ENCODE data around the gene CDH23. TPM values are rescaled to one million over a fixed set of nuclear protein-coding genes. Genes with fewer than 3 reads are reported as not detected.

The CDH23 gene
- total RNA-seq, 1 donor = 0.36 TPM

DNA sequence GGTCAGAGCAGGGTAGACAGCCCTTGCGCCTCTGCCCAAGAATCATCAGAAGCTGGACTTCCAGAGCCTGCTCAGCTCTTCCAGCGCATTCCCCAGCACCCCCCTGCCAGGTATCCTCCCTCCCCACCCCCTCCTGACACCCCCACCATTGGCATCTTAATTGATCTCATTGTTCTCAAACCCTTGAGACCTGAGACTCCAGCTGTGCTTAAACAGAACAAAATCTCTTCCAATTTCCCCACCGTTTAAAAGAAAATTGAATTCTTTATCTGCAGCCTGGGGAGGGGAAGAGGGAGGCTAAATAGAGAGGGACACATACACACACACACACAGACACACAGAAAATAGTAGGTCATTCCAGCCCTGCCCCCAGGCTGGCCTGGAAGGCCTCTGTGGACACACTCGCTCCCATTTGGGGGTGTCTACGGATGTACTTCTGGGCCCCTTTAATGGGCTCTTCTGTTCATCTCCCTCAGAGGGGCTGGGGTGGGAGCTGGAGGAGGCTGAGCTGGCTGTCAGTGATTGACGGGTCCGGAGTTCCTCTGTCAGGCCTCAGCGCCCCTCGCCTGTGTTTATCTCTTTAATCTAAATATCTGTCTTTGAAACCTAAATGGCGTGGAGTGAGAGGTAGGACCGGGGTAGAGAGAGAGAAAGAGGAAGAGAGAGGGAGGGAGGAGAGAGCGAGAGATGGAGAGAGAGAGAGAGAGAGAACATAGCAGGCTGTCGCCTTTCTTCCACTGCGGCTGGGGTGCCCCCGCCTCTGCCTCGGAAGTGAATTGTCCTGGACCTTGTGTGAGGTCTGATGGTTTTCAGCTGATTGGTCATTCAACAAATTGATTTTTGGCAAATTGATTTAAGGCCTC lies 261.1 kb downstream of the CDH23 start:
- H3K4me2 ChIP-seq (ENCODE audit: insufficient read depth, low read length) = no peak overlapping the region
- H3K9me3 ChIP-seq (ENCODE audit: low read depth, low read length) = no peaks in the 10 kb centered on the region
- no peak overlapping the region for H2AFZ ChIP-seq (ENCODE audit: low read length)
- H3K79me2 ChIP-seq (ENCODE audit: insufficient read depth, low read length) = no peaks in the 10 kb centered on the region
- H4K20me1 ChIP-seq (ENCODE audit: insufficient read depth, low read length) = no peaks in the 10 kb centered on the region
- TF ChIP-seq, protein P1, sequence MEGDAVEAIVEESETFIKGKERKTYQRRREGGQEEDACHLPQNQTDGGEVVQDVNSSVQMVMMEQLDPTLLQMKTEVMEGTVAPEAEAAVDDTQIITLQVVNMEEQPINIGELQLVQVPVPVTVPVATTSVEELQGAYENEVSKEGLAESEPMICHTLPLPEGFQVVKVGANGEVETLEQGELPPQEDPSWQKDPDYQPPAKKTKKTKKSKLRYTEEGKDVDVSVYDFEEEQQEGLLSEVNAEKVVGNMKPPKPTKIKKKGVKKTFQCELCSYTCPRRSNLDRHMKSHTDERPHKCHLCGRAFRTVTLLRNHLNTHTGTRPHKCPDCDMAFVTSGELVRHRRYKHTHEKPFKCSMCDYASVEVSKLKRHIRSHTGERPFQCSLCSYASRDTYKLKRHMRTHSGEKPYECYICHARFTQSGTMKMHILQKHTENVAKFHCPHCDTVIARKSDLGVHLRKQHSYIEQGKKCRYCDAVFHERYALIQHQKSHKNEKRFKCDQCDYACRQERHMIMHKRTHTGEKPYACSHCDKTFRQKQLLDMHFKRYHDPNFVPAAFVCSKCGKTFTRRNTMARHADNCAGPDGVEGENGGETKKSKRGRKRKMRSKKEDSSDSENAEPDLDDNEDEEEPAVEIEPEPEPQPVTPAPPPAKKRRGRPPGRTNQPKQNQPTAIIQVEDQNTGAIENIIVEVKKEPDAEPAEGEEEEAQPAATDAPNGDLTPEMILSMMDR (IDR thresholded peaks at IDR 0.05; ENCODE audit: extremely low read depth, low read depth, low read length) = no peak
- DNase-seq (ENCODE audit: insufficient read length, low spot score, missing footprints) = no peak
- no peaks in the 10 kb centered on the region for H3K4me1 ChIP-seq (ENCODE audit: insufficient read depth, low read length)
- no peak overlapping the region for H3K4me3 ChIP-seq (ENCODE audit: insufficient read depth, low read length)
- H3K27ac ChIP-seq (ENCODE audit: low read depth, low read length) = no peak overlapping the region
- H3K36me3 ChIP-seq (ENCODE audit: insufficient read depth, low read length) = no peaks in the 10 kb centered on the region
- H3K27me3 ChIP-seq (ENCODE audit: insufficient read depth, low read length) = peaks cover 10% of the 10 kb centered on the region

DNA sequence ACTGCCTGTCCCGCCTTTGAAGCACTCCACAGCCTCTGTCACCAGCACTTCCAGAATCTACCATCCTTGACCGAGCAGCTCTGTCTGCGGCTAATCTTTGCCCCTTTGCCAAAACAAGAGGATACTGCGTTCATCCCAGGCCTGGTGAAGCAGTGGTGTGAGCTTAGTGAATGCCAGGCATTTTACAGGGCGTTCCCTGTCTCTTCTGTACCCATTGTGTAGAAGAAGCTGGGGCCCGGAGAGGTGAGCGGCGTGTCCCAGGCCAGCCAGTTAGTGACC lies 261.7 kb downstream of the CDH23 start:
- H3K9me3 ChIP-seq (ENCODE audit: low read depth, low read length) = no peaks in the 10 kb centered on the region
- H3K4me3 ChIP-seq (ENCODE audit: insufficient read depth, low read length) = no peak overlapping the region
- no peaks in the 10 kb centered on the region for H3K79me2 ChIP-seq (ENCODE audit: insufficient read depth, low read length)
- peaks cover 7% of the 10 kb centered on the region for H3K27me3 ChIP-seq (ENCODE audit: insufficient read depth, low read length)
- TF ChIP-seq, protein P1 (IDR thresholded peaks at IDR 0.05; ENCODE audit: extremely low read depth, low read depth, low read length) = no peak
- no peaks in the 10 kb centered on the region for H3K4me1 ChIP-seq (ENCODE audit: insufficient read depth, low read length)
- no peaks in the 10 kb centered on the region for H4K20me1 ChIP-seq (ENCODE audit: insufficient read depth, low read length)
- H3K36me3 ChIP-seq (ENCODE audit: insufficient read depth, low read length) = no peaks in the 10 kb centered on the region
- no peak overlapping the region for H2AFZ ChIP-seq (ENCODE audit: low read length)
- no peak for DNase-seq (ENCODE audit: insufficient read length, low spot score, missing footprints)
- H3K27ac ChIP-seq (ENCODE audit: low read depth, low read length) = no peak overlapping the region
- H3K4me2 ChIP-seq (ENCODE audit: insufficient read depth, low read length) = no peak overlapping the region

DNA sequence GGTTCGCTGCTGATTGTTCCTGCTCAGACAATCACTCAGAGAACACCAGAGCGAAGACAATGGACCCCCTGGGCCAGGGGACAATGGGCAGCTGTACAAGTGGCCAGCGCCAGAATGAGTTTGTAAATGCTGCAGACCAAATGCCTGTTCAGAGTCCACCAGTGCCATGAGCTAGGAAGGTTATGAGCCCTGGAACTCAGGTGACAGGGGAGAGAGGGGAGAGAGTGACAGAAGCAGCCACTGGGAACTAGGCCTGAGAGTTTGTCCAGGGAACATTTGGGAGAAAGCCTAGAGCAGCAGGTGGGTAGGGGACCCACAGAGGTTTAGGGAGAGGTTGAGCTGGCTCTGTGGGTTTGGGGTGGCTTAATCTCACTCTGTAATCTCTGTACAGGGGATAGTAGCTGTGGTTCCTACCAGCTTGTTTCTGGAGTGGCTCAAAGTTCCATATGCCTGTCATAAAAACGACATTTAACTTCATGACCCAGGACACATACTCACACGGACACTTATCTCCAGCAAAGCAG lies 262.5 kb downstream of the CDH23 start:
- TF ChIP-seq, protein P1 (IDR thresholded peaks at IDR 0.05; ENCODE audit: extremely low read depth, low read depth, low read length) = no peak
- peaks cover 7% of the 10 kb centered on the region for H3K27me3 ChIP-seq (ENCODE audit: insufficient read depth, low read length)
- no peaks in the 10 kb centered on the region for H3K9me3 ChIP-seq (ENCODE audit: low read depth, low read length)
- H3K4me3 ChIP-seq (ENCODE audit: insufficient read depth, low read length) = no peak overlapping the region
- DNase-seq (ENCODE audit: insufficient read length, low spot score, missing footprints) = no peak
- no peak overlapping the region for H3K27ac ChIP-seq (ENCODE audit: low read depth, low read length)
- H3K79me2 ChIP-seq (ENCODE audit: insufficient read depth, low read length) = no peaks in the 10 kb centered on the region
- no peaks in the 10 kb centered on the region for H3K4me1 ChIP-seq (ENCODE audit: insufficient read depth, low read length)
- H3K4me2 ChIP-seq (ENCODE audit: insufficient read depth, low read length) = no peak overlapping the region
- H4K20me1 ChIP-seq (ENCODE audit: insufficient read depth, low read length) = no peaks in the 10 kb centered on the region
- H2AFZ ChIP-seq (ENCODE audit: low read length) = no peak overlapping the region
- H3K36me3 ChIP-seq (ENCODE audit: insufficient read depth, low read length) = no peaks in the 10 kb centered on the region

DNA sequence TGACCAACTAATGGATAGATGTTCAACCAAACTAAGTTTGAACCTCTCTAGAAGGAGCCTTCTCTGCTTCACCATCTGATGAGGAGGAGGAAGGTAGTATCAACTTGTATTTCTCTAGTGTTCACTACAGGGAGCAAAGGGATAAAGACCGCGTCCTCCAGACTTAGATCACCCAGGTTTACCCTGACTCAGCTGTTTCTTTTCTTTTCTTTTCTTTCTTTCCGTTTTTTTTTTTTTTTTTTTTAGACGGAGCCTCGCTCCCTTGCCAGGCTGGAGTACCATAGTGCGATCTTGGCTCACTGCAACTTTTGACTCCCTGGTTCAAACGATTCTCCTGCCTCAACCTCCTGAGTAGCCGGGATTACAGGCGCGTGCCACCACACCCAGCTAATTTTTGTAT lies 263.0 kb downstream of the CDH23 start:
- Histone ChIP-seq H3K27ac (ENCODE audit: low read depth, low read length) (no peak overlapping the region), H3K4me3 (ENCODE audit: insufficient read depth, low read length) (no peak overlapping the region), H3K27me3 (ENCODE audit: insufficient read depth, low read length) (peaks cover 7% of the 10 kb centered on the region), H3K4me2 (ENCODE audit: insufficient read depth, low read length) (no peak overlapping the region), H3K79me2 (ENCODE audit: insufficient read depth, low read length) (no peaks in the 10 kb centered on the region), H3K9me3 (ENCODE audit: low read depth, low read length) (no peaks in the 10 kb centered on the region), H2AFZ (ENCODE audit: low read length) (no peak overlapping the region), H3K36me3 (ENCODE audit: insufficient read depth, low read length) (no peaks in the 10 kb centered on the region), H4K20me1 (ENCODE audit: insufficient read depth, low read length) (no peaks in the 10 kb centered on the region), H3K4me1 (ENCODE audit: insufficient read depth, low read length) (no peaks in the 10 kb centered on the region)
- no peak for DNase-seq (ENCODE audit: insufficient read length, low spot score, missing footprints)
- TF ChIP-seq, protein P1 (IDR thresholded peaks at IDR 0.05; ENCODE audit: extremely low read depth, low read depth, low read length) = no peak
